ENCODE results near the gene SLC1A7.

GRCh38 chr1:53074313-53075154 is 67.9 kb downstream of the SLC1A7 start:
- no peak for TF ChIP-seq RAD21 (conservative IDR thresholded peaks at IDR 0.05 in 1 of 2, IDR thresholded peaks at IDR 0.05 in 1 of 2)
- TF ChIP-seq CTCF (IDR thresholded peaks at IDR 0.05) = no peak
- no peak for TF ChIP-seq POLR2A (IDR thresholded peaks at IDR 0.05; ENCODE audit: low read length)
- no peak for TF ChIP-seq PBX3 (IDR thresholded peaks at IDR 0.05)
- TF ChIP-seq HOXB5 (CRISPR knock-in tag; IDR thresholded peaks at IDR 0.05) = no peak
- no peak for TF ChIP-seq EP300 (IDR thresholded peaks at IDR 0.05)
- no peak for TF ChIP-seq HMGXB4 (CRISPR knock-in tag; IDR thresholded peaks at IDR 0.05; ENCODE audit: borderline replicate concordance)
- TF ChIP-seq HOXA7 (CRISPR knock-in tag; IDR thresholded peaks at IDR 0.05) = no peak
- TF ChIP-seq REST (IDR thresholded peaks at IDR 0.05) = no peak
- no peak for TF ChIP-seq RFX5 (IDR thresholded peaks at IDR 0.05)
- no peak for TF ChIP-seq CEBPB (IDR thresholded peaks at IDR 0.05)
- no peak for TF ChIP-seq JUNB (IDR thresholded peaks at IDR 0.05)
- no peak for TF ChIP-seq POLR2AphosphoS2 (conservative IDR thresholded peaks at IDR 0.05; ENCODE audit: low read length)
- TF ChIP-seq SREBF2 (IDR thresholded peaks at IDR 0.05) = no peak

Measured in A549 (cell line).